ENCODE data around the gene MSH5. TPM values are rescaled to one million over a fixed set of nuclear protein-coding genes. Genes with fewer than 3 reads are reported as not detected.

The MSH5 gene
- 5.4 TPM for polyA plus RNA-seq (2013, experiment 1 of 2)
- polyA plus RNA-seq (2013, experiment 2 of 2): 5.3 TPM

- Histone ChIP-seq H3K4me1 (ENCODE audit: control insufficient read depth, low read depth, low read length) (peaks cover 18% of the 10 kb centered on the region), H3K9ac (ENCODE audit: low read length) (peak within 1 kb of the TSS; percentile 89), H3K36me3 (ENCODE audit: control insufficient read depth, insufficient read depth, low read length) (no peaks in the 10 kb centered on the region), H2BK5ac (ENCODE audit: low read length) (peak within 1 kb of the TSS; percentile 69), H3K18ac (ENCODE audit: low read length) (peak within 1 kb of the TSS; percentile 53), H3K27me3 (ENCODE audit: insufficient read depth, low read length, poor library complexity) (no peaks in the 10 kb centered on the region), H2BK120ac (ENCODE audit: low read depth, low read length) (peak within 1 kb of the TSS; percentile 7), H3K79me1 (ENCODE audit: low read length) (no peaks in the 10 kb centered on the region), H4K5ac (ENCODE audit: low read length) (no peak within 1 kb of the TSS), H4K8ac (ENCODE audit: low read depth, low read length) (no peak within 1 kb of the TSS), H3K4me3 (ENCODE audit: low read length) (peak within 1 kb of the TSS; percentile 37), H3K27ac (ENCODE audit: low read depth, low read length) (peak within 1 kb of the TSS; percentile 73), H2BK15ac (replicated peaks; ENCODE audit: low read depth) (peak within 1 kb of the TSS; percentile 14), H3K79me2 (ENCODE audit: control insufficient read depth, insufficient read depth, low read length) (peaks cover 15% of the 10 kb centered on the region), H2AK5ac (ENCODE audit: low read length) (peak within 1 kb of the TSS; percentile 72), H3K4ac (ENCODE audit: low read depth, low read length) (peak within 1 kb of the TSS; percentile 95), H3K23ac (ENCODE audit: low read length) (peak within 1 kb of the TSS; percentile 90), H3K4me2 (ENCODE audit: low read length) (peak within 1 kb of the TSS; percentile 77), H3K56ac (ENCODE audit: low read length) (peak within 1 kb of the TSS; percentile 96)
- peak; percentile 100 for DNase-seq
- no CpG with 5 or more reads among the region's 58 CpGs for WGBS (ENCODE audit: extremely low coverage, insufficient coverage, low lambda C conversion rate)
These were observed at the start of gene MSH5 for GRCh38 chr6:31739639-31740396. TSS of gene MSH5 (plus strand) at chr6:31740005. CDS start at chr6:31740467, 462 bp downstream.

GRCh38 chr6:31690231-31691077 lies 49.4 kb upstream of the MSH5 start:
- peak overlapping the region; percentile 68 for H3K27ac ChIP-seq (ENCODE audit: low read depth, low read length)
- peak overlapping the region; percentile 79 for H3K56ac ChIP-seq (ENCODE audit: low read length)
- no peak overlapping the region for H2BK15ac ChIP-seq (replicated peaks; ENCODE audit: low read depth)
- H4K5ac ChIP-seq (ENCODE audit: low read length): no peak overlapping the region
- WGBS (ENCODE audit: extremely low coverage, insufficient coverage, low lambda C conversion rate): no CpG with 5 or more reads among the region's 10 CpGs
- H3K4me3 ChIP-seq (ENCODE audit: low read length): no peak overlapping the region
- H4K8ac ChIP-seq (ENCODE audit: low read depth, low read length): no peak overlapping the region
- H3K23ac ChIP-seq (ENCODE audit: low read length): peak overlapping the region; percentile 66
- H3K4me2 ChIP-seq (ENCODE audit: low read length): no peak overlapping the region
- no peak overlapping the region for H3K18ac ChIP-seq (ENCODE audit: low read length)
- H3K36me3 ChIP-seq (ENCODE audit: control insufficient read depth, insufficient read depth, low read length): peaks cover 29% of the 10 kb centered on the region
- H3K9ac ChIP-seq (ENCODE audit: low read length): peak overlapping the region; percentile 44
- H2BK120ac ChIP-seq (ENCODE audit: low read depth, low read length): no peak overlapping the region
- no peaks in the 10 kb centered on the region for H3K27me3 ChIP-seq (ENCODE audit: insufficient read depth, low read length, poor library complexity)
- peak; percentile 78 for DNase-seq
- H2AK5ac ChIP-seq (ENCODE audit: low read length): no peak overlapping the region
- no peaks in the 10 kb centered on the region for H3K79me2 ChIP-seq (ENCODE audit: control insufficient read depth, insufficient read depth, low read length)
- no peaks in the 10 kb centered on the region for H3K79me1 ChIP-seq (ENCODE audit: low read length)
- H2BK5ac ChIP-seq (ENCODE audit: low read length): no peak overlapping the region
- H3K4ac ChIP-seq (ENCODE audit: low read depth, low read length): no peak overlapping the region
- H3K4me1 ChIP-seq (ENCODE audit: control insufficient read depth, low read depth, low read length): peaks cover 8% of the 10 kb centered on the region

GRCh38 chr6:31691078-31691463 lies 48.7 kb upstream of the MSH5 start:
- no CpG with 5 or more reads among the region's 6 CpGs for WGBS (ENCODE audit: extremely low coverage, insufficient coverage, low lambda C conversion rate)

GRCh38 chr6:31691564-31692108 lies 48.2 kb upstream of the MSH5 start:
- H3K36me3 ChIP-seq (ENCODE audit: control insufficient read depth, insufficient read depth, low read length): peaks cover 30% of the 10 kb centered on the region

More at GRCh38 chr6:31691078-31691463, 48.7 kb upstream of the MSH5 start:
- no peak overlapping the region for H3K18ac ChIP-seq (ENCODE audit: low read length)
- H3K4me1 ChIP-seq (ENCODE audit: control insufficient read depth, low read depth, low read length): peaks cover 8% of the 10 kb centered on the region
- no peaks in the 10 kb centered on the region for H3K79me2 ChIP-seq (ENCODE audit: control insufficient read depth, insufficient read depth, low read length)
- no peak overlapping the region for H3K4me3 ChIP-seq (ENCODE audit: low read length)
- H3K23ac ChIP-seq (ENCODE audit: low read length): peak overlapping the region; percentile 66
- H3K4me2 ChIP-seq (ENCODE audit: low read length): no peak overlapping the region
- H4K5ac ChIP-seq (ENCODE audit: low read length): no peak overlapping the region
- H3K56ac ChIP-seq (ENCODE audit: low read length): no peak overlapping the region
- no peaks in the 10 kb centered on the region for H3K79me1 ChIP-seq (ENCODE audit: low read length)
- H4K8ac ChIP-seq (ENCODE audit: low read depth, low read length): no peak overlapping the region
- H3K9ac ChIP-seq (ENCODE audit: low read length): peak overlapping the region; percentile 44
- no peak overlapping the region for H2BK15ac ChIP-seq (replicated peaks; ENCODE audit: low read depth)
- H2AK5ac ChIP-seq (ENCODE audit: low read length): no peak overlapping the region
- H3K4ac ChIP-seq (ENCODE audit: low read depth, low read length): no peak overlapping the region
- no peaks in the 10 kb centered on the region for H3K27me3 ChIP-seq (ENCODE audit: insufficient read depth, low read length, poor library complexity)
- no peak overlapping the region for H2BK5ac ChIP-seq (ENCODE audit: low read length)
- no peak overlapping the region for H2BK120ac ChIP-seq (ENCODE audit: low read depth, low read length)
- no peak for DNase-seq
- peaks cover 29% of the 10 kb centered on the region for H3K36me3 ChIP-seq (ENCODE audit: control insufficient read depth, insufficient read depth, low read length)
- peak overlapping the region; percentile 6 for H3K27ac ChIP-seq (ENCODE audit: low read depth, low read length)

GRCh38 chr6:31692353-31692752 lies 47.5 kb upstream of the MSH5 start:
- no peaks in the 10 kb centered on the region for H3K79me1 ChIP-seq (ENCODE audit: low read length)

More at GRCh38 chr6:31691564-31692108, 48.2 kb upstream of the MSH5 start:
- no peak overlapping the region for H3K27ac ChIP-seq (ENCODE audit: low read depth, low read length)
- H4K8ac ChIP-seq (ENCODE audit: low read depth, low read length): no peak overlapping the region
- H4K5ac ChIP-seq (ENCODE audit: low read length): no peak overlapping the region
- H3K18ac ChIP-seq (ENCODE audit: low read length): no peak overlapping the region
- H3K4me3 ChIP-seq (ENCODE audit: low read length): no peak overlapping the region
- H3K79me2 ChIP-seq (ENCODE audit: control insufficient read depth, insufficient read depth, low read length): no peaks in the 10 kb centered on the region
- H3K4me2 ChIP-seq (ENCODE audit: low read length): no peak overlapping the region
- no peak for DNase-seq
- WGBS (ENCODE audit: extremely low coverage, insufficient coverage, low lambda C conversion rate): no CpG with 5 or more reads among the region's 12 CpGs
- H2BK15ac ChIP-seq (replicated peaks; ENCODE audit: low read depth): no peak overlapping the region
- H3K79me1 ChIP-seq (ENCODE audit: low read length): no peaks in the 10 kb centered on the region
- no peak overlapping the region for H3K23ac ChIP-seq (ENCODE audit: low read length)
- H3K4ac ChIP-seq (ENCODE audit: low read depth, low read length): no peak overlapping the region
- no peak overlapping the region for H2BK120ac ChIP-seq (ENCODE audit: low read depth, low read length)
- H3K4me1 ChIP-seq (ENCODE audit: control insufficient read depth, low read depth, low read length): peaks cover 8% of the 10 kb centered on the region
- no peak overlapping the region for H2BK5ac ChIP-seq (ENCODE audit: low read length)
- H3K56ac ChIP-seq (ENCODE audit: low read length): no peak overlapping the region
- H3K9ac ChIP-seq (ENCODE audit: low read length): no peak overlapping the region
- H3K27me3 ChIP-seq (ENCODE audit: insufficient read depth, low read length, poor library complexity): no peaks in the 10 kb centered on the region
- no peak overlapping the region for H2AK5ac ChIP-seq (ENCODE audit: low read length)

More at GRCh38 chr6:31692353-31692752, 47.5 kb upstream of the MSH5 start:
- H3K36me3 ChIP-seq (ENCODE audit: control insufficient read depth, insufficient read depth, low read length): peaks cover 32% of the 10 kb centered on the region
- no peaks in the 10 kb centered on the region for H3K27me3 ChIP-seq (ENCODE audit: insufficient read depth, low read length, poor library complexity)
- no peak overlapping the region for H2BK5ac ChIP-seq (ENCODE audit: low read length)
- no peak overlapping the region for H3K4me2 ChIP-seq (ENCODE audit: low read length)
- H4K8ac ChIP-seq (ENCODE audit: low read depth, low read length): no peak overlapping the region
- no peaks in the 10 kb centered on the region for H3K79me2 ChIP-seq (ENCODE audit: control insufficient read depth, insufficient read depth, low read length)
- H2BK120ac ChIP-seq (ENCODE audit: low read depth, low read length): no peak overlapping the region
- DNase-seq: no peak
- H3K18ac ChIP-seq (ENCODE audit: low read length): no peak overlapping the region
- no peak overlapping the region for H3K4ac ChIP-seq (ENCODE audit: low read depth, low read length)
- no CpG with 5 or more reads among the region's 4 CpGs for WGBS (ENCODE audit: extremely low coverage, insufficient coverage, low lambda C conversion rate)
- no peak overlapping the region for H4K5ac ChIP-seq (ENCODE audit: low read length)
- no peak overlapping the region for H2BK15ac ChIP-seq (replicated peaks; ENCODE audit: low read depth)
- no peak overlapping the region for H3K23ac ChIP-seq (ENCODE audit: low read length)
- peaks cover 8% of the 10 kb centered on the region for H3K4me1 ChIP-seq (ENCODE audit: control insufficient read depth, low read depth, low read length)
- H2AK5ac ChIP-seq (ENCODE audit: low read length): no peak overlapping the region
- H3K4me3 ChIP-seq (ENCODE audit: low read length): no peak overlapping the region
- no peak overlapping the region for H3K9ac ChIP-seq (ENCODE audit: low read length)
- no peak overlapping the region for H3K56ac ChIP-seq (ENCODE audit: low read length)
- H3K27ac ChIP-seq (ENCODE audit: low read depth, low read length): no peak overlapping the region
